Dermis blood vessel endothelial cell (primary cell): Measurements from ENCODE around the gene TNC. TPM values are rescaled to one million over a fixed set of nuclear protein-coding genes. Genes with fewer than 3 reads are reported as not detected.

Source experiments
- DNase-seq: peaks from one replicate; pipeline ENCODE4 v3.0.0; 2010
- total RNA-seq: library from RNA; depleted of rRNA; stranded (reverse); fragments of >200 nt; gene quantifications from 2 replicates; pipeline ENCODE4 v1.2.3, GENCODE V29; 2014

The TNC gene
- 1.8 and 5.1 TPM in 2 replicates for total RNA-seq

GRCh38 chr9:115117999-115118878 is at the start of gene TNC:
Gene TNC (minus strand): TSS chr9:115118157. CDS start chr9:115091018, 27,139 bp downstream.
- peak; percentile 27 for DNase-seq

DNA sequence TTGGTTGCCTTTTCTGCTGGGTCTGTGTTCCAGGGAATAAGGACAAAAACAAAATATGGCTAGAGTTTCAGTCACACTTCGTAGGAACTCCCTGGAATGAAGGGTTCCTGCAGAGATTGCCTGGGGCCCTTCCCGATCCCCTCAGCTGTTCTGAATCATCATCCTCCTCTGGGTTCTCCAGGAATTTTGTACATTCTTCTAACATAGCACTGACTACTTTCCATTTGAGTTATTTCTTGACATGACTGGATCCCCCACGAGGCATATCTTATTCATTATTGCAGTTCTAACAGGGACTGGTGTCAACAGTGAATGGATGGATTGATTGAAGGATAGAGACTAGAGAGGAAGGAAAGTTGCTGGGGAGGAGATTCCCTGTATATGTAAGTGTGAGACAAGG is 49.2 kb upstream of the TNC start:
- no peak for DNase-seq

GRCh38 chr9:115165233-115165632 is 47.3 kb upstream of the TNC start:
- no peak for DNase-seq

GRCh38 chr9:115164511-115164974 is 46.6 kb upstream of the TNC start:
- no peak for DNase-seq

GRCh38 chr9:115162946-115163345 is 45.0 kb upstream of the TNC start:
- no peak for DNase-seq

DNA sequence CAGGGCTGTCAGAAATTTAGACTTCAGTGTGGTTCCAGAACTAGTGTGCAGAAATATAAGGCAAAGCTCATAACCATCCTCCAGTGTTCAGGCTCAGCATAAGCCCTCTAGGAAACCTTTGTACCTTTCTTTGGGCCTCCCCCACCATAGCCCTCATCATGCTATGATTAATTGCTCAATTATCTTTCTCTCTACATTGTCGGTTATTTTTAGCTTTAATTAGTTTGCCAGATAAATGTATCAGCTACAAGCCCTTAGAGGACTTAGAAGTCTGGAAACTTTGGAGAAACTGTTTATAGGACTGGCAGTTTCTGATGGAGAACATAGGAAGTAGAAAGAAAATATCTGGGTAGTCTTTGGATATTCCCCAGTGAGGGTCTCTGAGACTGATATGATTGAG is 43.5 kb upstream of the TNC start:
- DNase-seq: no peak

- no peak for DNase-seq
Measured at GRCh38 chr9:115158661-115159481, 40.9 kb upstream of the TNC start.

DNA sequence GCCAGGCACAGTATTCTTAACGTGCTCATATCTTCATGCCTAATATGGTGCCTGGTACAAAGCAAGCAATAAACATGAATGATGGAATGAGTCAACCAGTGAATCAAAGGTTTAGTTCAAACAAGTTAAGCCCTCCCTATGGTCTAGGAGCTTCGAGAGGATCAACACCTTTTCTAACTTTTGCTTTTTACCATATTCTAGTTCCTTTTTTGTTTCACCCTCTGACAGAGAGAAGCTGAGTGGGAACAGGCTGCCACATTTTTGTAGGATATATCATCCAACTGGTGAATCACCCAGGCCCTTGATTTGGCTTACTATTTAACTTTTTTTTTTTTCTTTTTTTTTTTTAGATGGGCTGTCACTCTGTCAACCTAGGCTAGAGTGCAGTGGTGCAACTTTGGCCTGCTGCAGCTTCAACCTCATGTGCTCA is 39.3 kb upstream of the TNC start:
- no peak for DNase-seq

DNA sequence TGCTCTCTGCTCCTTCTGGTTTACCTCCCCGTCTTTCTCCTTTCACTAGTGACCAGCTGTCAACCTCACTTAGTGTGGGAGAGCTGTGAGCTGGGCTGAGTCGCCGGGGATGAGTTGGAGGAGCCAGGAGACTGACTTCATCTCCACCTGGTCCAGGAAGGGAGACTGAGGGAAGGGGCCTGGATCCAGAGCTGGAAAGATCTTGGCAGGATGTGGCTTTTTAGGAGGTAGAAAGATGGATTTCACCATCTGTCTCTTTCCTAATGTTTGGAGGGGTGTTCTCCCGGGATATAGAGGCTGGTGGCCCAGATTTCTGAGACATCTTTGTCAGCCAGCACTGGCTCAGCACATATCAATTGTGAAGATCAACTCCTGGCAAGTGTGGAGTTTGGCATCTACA is 37.1 kb upstream of the TNC start:
- DNase-seq: no peak

DNA sequence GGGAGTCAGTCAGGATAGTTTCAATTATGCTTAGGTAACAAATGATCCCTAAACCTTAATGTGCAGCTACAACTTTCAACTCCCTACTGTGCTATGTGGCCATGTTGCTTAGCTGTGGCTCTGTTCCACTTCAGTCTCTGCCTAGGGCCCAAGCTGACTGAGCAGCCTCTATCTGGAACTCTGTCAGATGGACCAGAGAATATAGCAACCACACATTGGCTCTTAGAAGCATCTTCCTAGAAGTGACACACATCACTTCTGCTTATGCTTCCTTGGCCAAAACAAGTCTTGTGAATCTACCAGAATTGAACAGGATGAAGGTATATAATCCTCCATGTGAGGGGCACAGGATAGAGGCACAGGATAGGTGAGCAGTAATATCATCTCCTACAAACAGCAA is 36.7 kb upstream of the TNC start:
- DNase-seq: no peak

DNA sequence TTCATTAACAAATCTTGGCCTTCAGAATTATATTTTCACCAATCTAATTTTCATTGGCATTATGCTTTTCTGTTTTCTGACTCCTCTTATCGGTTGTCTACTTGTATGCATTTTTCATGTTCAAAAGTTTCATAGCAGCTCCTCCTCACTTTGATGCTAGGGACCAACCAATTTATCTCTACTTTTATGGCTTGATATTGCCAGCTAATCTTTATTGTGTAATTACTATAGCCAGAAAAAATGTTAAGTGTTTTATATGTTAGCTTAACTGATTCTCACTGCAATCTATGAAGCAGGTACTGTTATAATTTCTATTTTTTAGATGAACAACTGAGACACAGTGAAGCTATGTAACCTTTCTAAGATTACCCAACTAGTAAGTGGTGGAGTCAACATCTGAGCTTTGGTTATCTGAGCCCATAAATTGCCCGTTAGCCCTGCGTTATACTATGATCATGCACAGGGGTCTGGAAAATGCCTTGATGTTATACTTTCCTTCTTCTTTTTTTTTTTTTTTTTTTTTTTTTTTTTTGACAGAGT is 34.4 kb upstream of the TNC start:
- no peak for DNase-seq

DNA sequence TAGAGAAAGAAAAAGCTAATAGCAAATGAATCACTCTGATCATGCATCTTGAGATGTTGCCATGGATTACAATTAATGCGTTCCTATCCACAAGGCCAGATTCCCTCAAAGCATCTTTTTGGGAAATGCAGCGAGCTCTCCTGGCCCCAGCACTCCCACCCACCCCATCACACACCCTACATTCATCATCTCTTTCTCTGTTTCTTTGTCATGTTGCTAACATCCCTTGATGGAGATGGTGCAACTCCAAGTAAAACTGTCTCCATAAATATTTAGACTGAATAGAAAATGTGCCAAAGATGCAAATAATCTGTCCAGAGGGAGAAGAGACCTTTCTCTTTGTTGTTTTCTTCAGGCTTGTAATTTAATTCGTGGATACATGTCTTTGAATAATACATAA is 30.8 kb upstream of the TNC start:
- no peak for DNase-seq

DNA sequence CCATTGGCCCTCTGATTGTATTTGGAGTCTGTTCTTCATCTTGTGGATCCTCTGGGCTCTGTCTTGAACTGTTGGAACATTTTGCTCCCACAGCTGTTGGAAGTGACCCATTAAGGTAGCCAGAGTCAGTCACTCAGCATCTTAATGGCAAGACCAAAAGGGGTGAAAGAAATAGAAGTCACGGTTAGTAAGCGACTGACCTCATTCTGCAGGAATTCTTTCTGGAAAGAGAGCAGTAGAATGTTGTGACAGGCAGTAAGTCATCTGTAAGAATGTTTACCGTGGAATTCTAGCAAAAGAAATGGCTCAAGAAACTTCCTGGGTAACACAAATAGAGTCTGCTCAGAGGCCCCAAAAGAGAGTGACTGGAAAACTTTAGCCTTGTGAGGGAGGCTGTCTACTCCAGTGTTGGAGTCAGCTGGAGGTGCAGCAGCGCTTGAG is 28.6 kb upstream of the TNC start:
- DNase-seq: no peak

- no peak for DNase-seq
Measured at GRCh38 chr9:115144706-115145105, 26.7 kb upstream of the TNC start.

- no peak for DNase-seq
Measured at GRCh38 chr9:115143689-115144088, 25.7 kb upstream of the TNC start.

GRCh38 chr9:115142517-115143270 is 24.7 kb upstream of the TNC start:
- no peak for DNase-seq

DNA sequence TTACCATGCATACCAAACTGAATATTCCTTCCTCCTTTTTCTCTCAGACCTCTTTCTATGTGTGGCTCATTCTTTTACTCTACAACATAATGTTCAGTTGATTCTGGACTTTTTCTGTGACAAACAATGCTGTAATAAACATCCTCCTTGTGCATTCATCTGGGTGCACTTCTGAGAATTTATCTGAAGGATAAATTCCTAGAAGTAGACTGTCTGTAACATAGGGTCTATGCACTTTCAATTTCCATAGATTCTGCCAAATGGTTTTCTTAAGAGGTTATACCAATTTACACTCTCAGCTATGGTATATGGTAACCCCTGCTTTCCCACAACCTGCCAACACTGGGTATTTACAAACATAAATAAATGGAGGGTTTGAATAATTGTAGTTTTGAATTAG is 24.1 kb upstream of the TNC start:
- no peak for DNase-seq

GRCh38 chr9:115141612-115142011 is 23.7 kb upstream of the TNC start:
- DNase-seq: no peak

- DNase-seq: no peak
Measured at GRCh38 chr9:115138151-115138550, 20.2 kb upstream of the TNC start.

- DNase-seq: no peak
Measured at GRCh38 chr9:115137526-115137925, 19.6 kb upstream of the TNC start.

DNA sequence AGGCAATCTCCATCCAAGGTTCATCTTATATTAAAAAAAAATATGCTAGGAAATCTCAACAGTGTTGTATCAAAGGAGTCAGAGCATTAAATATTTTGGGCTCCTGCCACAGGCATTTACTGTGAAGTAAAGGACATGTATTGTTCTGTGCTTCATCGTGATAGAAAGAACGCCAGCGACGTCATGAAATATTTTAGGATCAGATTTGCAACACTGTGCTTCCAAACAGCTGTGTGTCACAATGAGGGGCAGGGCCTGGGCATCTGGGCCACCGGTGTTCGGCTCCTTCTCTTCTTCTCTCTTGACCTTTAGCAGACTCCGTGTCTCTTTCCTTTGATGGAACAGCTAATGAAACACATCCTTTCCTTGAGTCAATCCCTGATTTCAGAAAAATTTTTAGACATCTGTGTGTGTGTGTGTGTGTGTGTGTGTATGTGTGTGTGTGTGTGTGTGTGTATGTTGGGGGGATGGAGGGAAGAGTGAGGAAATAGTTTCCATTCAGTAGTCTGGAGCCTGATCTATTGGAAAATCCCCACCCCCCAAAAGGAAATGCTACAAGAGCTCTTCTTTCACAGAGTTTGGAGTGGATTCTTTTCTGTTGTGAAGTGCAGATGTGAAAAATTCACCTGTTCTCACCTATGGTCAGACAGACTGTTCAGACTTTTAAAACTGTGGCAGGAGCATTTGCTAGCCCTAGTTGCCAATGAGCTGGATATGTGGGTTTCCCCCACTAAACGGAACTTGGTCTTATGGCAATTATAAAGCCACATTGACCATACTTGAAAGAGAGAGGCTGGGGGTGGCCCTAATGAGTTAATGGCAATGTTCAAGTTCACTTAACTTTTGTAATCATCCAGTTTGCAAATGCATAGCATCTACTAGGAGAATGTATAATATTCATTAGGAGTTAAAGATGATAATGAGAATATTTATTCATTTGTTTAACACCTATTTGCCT is 18.1 kb upstream of the TNC start:
- DNase-seq: no peak
